K562 (cell line): ENCODE data around the gene GMPR. TPM values are rescaled to one million over a fixed set of nuclear protein-coding genes. Genes with fewer than 3 reads are reported as not detected.

Experiments
- ATF1 ChIP-seq, 2 experiments: fragments of 450-650 bp in 1 of 2; IDR thresholded peaks; 2 replicates each; pipeline ENCODE4 v1.6.1; 2016; ENCODE audit warnings: missing compliant biosample characterization in 1 of 2, missing genetic modification characterization in 1 of 2
- BCL6 ChIP-seq: fragments of 250-450 bp; sonication (Bioruptor Pico); IDR thresholded peaks from 2 replicates; pipeline ENCODE4 v1.4.0; 2020
- HDAC2 ChIP-seq: fragments of 450-650 bp; IDR thresholded peaks from 2 replicates; pipeline ENCODE4 v1.6.1; 2016; ENCODE audit warnings: mild to moderate bottlenecking
- HIVEP1 ChIP-seq: fragments of 250-450 bp; sonication (Bioruptor Pico); IDR thresholded peaks from 2 replicates; pipeline ENCODE4 v1.4.0; 2020; ENCODE audit warnings: mild to moderate bottlenecking
- JUND ChIP-seq, 2 experiments: IDR thresholded peaks; 2 replicates in 1 of 2; 3 replicates in 1 of 2; pipeline ENCODE4 v1.6.1; 2011; ENCODE audit warnings: borderline replicate concordance in 2 of 2, low read depth in 2 of 2, low read length in 2 of 2, improper control_type of control experiment in 1 of 2, missing biosample characterization in 1 of 2, missing genetic modification characterization in 1 of 2, missing genetic modification reagents in 1 of 2
- KDM5B ChIP-seq: fragments of 200-600 bp; sonication (generic); IDR thresholded peaks from 2 replicates; pipeline ENCODE4 v1.6.1; 2012; ENCODE audit warnings: low read depth, mild to moderate bottlenecking, moderate library complexity, low read length, control low read depth, inconsistent platforms; ENCODE audit not compliant: insufficient replicate concordance
- MCM7 ChIP-seq, 2 experiments: fragments of 450-650 bp; IDR thresholded peaks; 2 replicates each; pipeline ENCODE4 v1.6.1; 2016 to 2018
- NRF1 ChIP-seq, 2 experiments: fragments of 450-650 bp; IDR thresholded peaks in 1 of 2; conservative IDR thresholded peaks in 1 of 2; 2 replicates each; pipeline ENCODE4 v1.6.1; 2014; ENCODE audit warnings: mild to moderate bottlenecking in 2 of 2
- PCBP1 ChIP-seq: fragments of 200-400 bp; formaldehyde crosslinking; IDR thresholded peaks from 2 replicates; pipeline ENCODE4 v1.6.1; 2018; ENCODE audit warnings: mild to moderate bottlenecking, low read depth, low read length; ENCODE audit not compliant: poor library complexity, severe bottlenecking
- PHB ChIP-seq: fragments of 250-450 bp; sonication (Bioruptor Pico); IDR thresholded peaks from 2 replicates; pipeline ENCODE4 v1.5.0; 2021
- RBM15 ChIP-seq: fragments of 200-400 bp; formaldehyde crosslinking; IDR thresholded peaks from 2 replicates; pipeline ENCODE4 v1.6.1; 2018; ENCODE audit warnings: mild to moderate bottlenecking, low read length, moderate library complexity; ENCODE audit not compliant: insufficient read depth
- RBM17 ChIP-seq: fragments of 200-400 bp; formaldehyde crosslinking; IDR thresholded peaks from 2 replicates; pipeline ENCODE4 v1.6.1; 2017; ENCODE audit warnings: low read depth, mild to moderate bottlenecking, low read length, borderline replicate concordance
- SMARCE1 ChIP-seq: fragments of 450-650 bp; IDR thresholded peaks from 2 replicates; pipeline ENCODE4 v1.7.1; 2016; ENCODE audit warnings: mild to moderate bottlenecking
- TRIM28 ChIP-seq: fragments of 450-650 bp; IDR thresholded peaks from 2 replicates; pipeline ENCODE4 v1.6.1; 2017
- XRCC4 ChIP-seq: IDR thresholded peaks from one replicate; pipeline ENCODE4 v1.6.1; 2011; ENCODE audit not compliant: insufficient read depth, insufficient read length; ENCODE audit errors: extremely low read depth
- ZBED1 ChIP-seq: IDR thresholded peaks from 2 replicates; pipeline ENCODE4 v1.6.1; 2014
- ZNF3 ChIP-seq: fragments of 250-450 bp; sonication (Bioruptor Pico); IDR thresholded peaks from 2 replicates; pipeline ENCODE4 v1.5.0; 2021; ENCODE audit warnings: mild to moderate bottlenecking, moderate library complexity
- ZNF316 ChIP-seq: fragments of 450-650 bp; IDR thresholded peaks from 2 replicates; pipeline ENCODE4 v1.6.1; 2016
- ZNF354B ChIP-seq: fragments of 250-450 bp; sonication (Bioruptor Pico); IDR thresholded peaks from 2 replicates; pipeline ENCODE4 v1.4.0; 2020
- ZNF436 ChIP-seq: fragments of 250-450, 450-650 bp; sonication (Bioruptor Pico); formaldehyde crosslinking; IDR thresholded peaks from 2 replicates; pipeline ENCODE4 v1.7.0; 2020; ENCODE audit warnings: mild to moderate bottlenecking
- ZNF764 ChIP-seq: fragments of 250-450 bp; sonication (Bioruptor Pico); IDR thresholded peaks from 2 replicates; pipeline ENCODE4 v1.4.0; 2020; ENCODE audit warnings: low read depth, mild to moderate bottlenecking, moderate library complexity
- polyA plus RNA-seq, 8 experiments: library from polyadenylated mRNA; depleted of rRNA in 4 of 8; stranded (reverse) in 5 of 8; unstranded in 3 of 8; fragments of >200 nt; fragmentation: Nextera tagmentation in 2 of 8; fragmentation: Illumina TruSeq in 1 of 8; extraction: Ambion mirVana in 2 of 8; extraction: Trizol in 1 of 8; gene quantifications; 2 replicates each; pipeline versions ENCODE4 v1.2.1 to v1.2.3, GENCODE V29; 2011 to 2014; ENCODE audit warnings: inconsistent platforms in 1 of 8, missing spikeins in 1 of 8
- total RNA-seq, 7 experiments: library from RNA; depleted of rRNA in 6 of 7; stranded (reverse); fragments of >200 nt in 6 of 7; fragmentation: Illumina TruSeq in 2 of 7; extraction: Trizol in 2 of 7; gene quantifications; 2 replicates each; pipeline versions ENCODE4 v1.2.1 to v1.2.3, GENCODE V29; 2011 to 2021; ENCODE audit warnings: low replicate concordance in 1 of 7
- TF ChIP-seq, protein P1 (sequence below): fragments of 200-800 bp; sonication (Bioruptor generic); IDR thresholded peaks from 2 replicates; pipeline ENCODE4 v1.6.1; 2016; ENCODE audit warnings: missing genetic modification characterization, missing compliant biosample characterization
- TF ChIP-seq, protein P2 (sequence below), 3 experiments: fragments of 200-800 bp in 1 of 3; sonication (Bioruptor generic) in 1 of 3; sonication (generic) in 1 of 3; formaldehyde crosslinking in 1 of 3; IDR thresholded peaks; 2 replicates each; pipeline versions ENCODE4 v1.6.1 to v1.8.0; 2016 to 2022; ENCODE audit warnings: mild to moderate bottlenecking in 2 of 3, missing compliant biosample characterization in 2 of 3, missing genetic modification characterization in 2 of 3, missing genetic modification reagents in 1 of 3

The GMPR gene
- total and polyA plus RNA-seq, 9 of the 15 experiments (the other 6 are each of a cell fraction or from before 2014, with no cell fraction given) = 34.6 to 83.7 (median 49.8) TPM

DNA sequence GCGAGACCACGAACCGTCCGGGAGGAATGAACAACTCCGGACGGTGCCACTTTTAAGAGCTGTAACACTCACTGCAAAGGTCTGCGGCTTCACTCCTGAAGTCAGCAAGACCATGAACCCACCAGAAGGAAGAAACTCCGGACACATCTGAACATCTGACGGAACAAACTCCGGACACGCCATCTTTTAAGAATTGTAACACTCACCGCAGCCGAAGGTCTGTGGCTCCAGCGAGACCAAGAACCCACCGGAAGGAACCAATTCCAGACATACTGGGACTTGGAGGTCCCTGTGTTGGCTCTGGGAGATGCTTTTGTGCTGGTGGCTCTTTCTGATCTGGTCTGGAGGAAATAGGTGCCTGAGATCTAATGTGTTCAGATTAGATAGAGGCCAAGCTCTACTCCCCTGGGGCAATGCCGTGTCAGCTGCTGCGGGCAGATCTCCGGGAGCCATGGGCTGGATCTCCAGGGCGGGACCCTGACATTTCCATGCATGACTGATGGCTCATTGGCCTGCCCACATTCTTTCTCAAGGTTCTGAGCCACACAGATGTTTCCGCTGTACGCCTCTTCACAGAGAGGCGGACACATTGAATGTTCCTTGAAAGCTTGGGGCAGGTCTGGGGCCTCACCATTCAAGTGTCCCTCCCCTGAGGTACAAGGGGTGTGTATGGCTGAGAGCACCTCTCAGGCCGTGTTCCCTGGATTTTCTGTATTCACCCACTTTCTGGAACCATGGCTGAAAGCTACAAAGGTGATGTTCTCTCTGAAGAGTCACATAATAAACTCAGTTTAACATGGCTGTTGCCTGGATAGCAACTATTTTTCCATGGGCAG, 29.3 kb downstream of the GMPR start (continued):
- TF ChIP-seq, protein P1, sequence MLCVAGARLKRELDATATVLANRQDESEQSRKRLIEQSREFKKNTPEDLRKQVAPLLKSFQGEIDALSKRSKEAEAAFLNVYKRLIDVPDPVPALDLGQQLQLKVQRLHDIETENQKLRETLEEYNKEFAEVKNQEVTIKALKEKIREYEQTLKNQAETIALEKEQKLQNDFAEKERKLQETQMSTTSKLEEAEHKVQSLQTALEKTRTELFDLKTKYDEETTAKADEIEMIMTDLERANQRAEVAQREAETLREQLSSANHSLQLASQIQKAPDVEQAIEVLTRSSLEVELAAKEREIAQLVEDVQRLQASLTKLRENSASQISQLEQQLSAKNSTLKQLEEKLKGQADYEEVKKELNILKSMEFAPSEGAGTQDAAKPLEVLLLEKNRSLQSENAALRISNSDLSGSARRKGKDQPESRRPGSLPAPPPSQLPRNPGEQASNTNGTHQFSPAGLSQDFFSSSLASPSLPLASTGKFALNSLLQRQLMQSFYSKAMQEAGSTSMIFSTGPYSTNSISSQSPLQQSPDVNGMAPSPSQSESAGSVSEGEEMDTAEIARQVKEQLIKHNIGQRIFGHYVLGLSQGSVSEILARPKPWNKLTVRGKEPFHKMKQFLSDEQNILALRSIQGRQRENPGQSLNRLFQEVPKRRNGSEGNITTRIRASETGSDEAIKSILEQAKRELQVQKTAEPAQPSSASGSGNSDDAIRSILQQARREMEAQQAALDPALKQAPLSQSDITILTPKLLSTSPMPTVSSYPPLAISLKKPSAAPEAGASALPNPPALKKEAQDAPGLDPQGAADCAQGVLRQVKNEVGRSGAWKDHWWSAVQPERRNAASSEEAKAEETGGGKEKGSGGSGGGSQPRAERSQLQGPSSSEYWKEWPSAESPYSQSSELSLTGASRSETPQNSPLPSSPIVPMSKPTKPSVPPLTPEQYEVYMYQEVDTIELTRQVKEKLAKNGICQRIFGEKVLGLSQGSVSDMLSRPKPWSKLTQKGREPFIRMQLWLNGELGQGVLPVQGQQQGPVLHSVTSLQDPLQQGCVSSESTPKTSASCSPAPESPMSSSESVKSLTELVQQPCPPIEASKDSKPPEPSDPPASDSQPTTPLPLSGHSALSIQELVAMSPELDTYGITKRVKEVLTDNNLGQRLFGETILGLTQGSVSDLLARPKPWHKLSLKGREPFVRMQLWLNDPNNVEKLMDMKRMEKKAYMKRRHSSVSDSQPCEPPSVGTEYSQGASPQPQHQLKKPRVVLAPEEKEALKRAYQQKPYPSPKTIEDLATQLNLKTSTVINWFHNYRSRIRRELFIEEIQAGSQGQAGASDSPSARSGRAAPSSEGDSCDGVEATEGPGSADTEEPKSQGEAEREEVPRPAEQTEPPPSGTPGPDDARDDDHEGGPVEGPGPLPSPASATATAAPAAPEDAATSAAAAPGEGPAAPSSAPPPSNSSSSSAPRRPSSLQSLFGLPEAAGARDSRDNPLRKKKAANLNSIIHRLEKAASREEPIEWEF = no peak
- TF ChIP-seq XRCC4 = no peak
- no peak for TF ChIP-seq ZNF3 (CRISPR knock-in tag)
- TF ChIP-seq, protein P2, sequence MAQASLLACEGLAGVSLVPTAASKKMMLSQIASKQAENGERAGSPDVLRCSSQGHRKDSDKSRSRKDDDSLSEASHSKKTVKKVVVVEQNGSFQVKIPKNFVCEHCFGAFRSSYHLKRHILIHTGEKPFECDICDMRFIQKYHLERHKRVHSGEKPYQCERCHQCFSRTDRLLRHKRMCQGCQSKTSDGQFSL (CRISPR knock-in tag; IDR thresholded peaks at IDR 0.05) = no peak
- TF ChIP-seq, protein P2 (tag; IDR thresholded peaks at IDR 0.05) = no peak
- TF ChIP-seq ZNF764 = peak; percentile 68; the same call in 1 of the 2 replicates
- no peak for TF ChIP-seq ATF1 (CRISPR knock-in tag; IDR thresholded peaks at IDR 0.05)
- TF ChIP-seq ATF1 (tag; IDR thresholded peaks at IDR 0.05) = peak; percentile 74
- peak; percentile 94 for TF ChIP-seq SMARCE1
- TF ChIP-seq ZNF354B (CRISPR knock-in tag) = 0 out of 2 replicates have a peak, but pooled peaks have one; percentile 55
- TF ChIP-seq HIVEP1 = peak; percentile 78; the same call in 1 of the 2 replicates
- peak; percentile 78 for TF ChIP-seq JUND (IDR thresholded peaks at IDR 0.05; ENCODE audit: borderline replicate concordance, low read depth, low read length)
- TF ChIP-seq JUND (tag; IDR thresholded peaks at IDR 0.05; ENCODE audit: borderline replicate concordance, low read depth, low read length) = peak; percentile 79; the same call in 2 of the 3 replicates
- peak; percentile 58; the same call in 1 of the 2 replicates for TF ChIP-seq ZNF436 (CRISPR knock-in tag)
- peak; percentile 76 for TF ChIP-seq ZNF316
- TF ChIP-seq RBM15 = no peak
- no peak for TF ChIP-seq TRIM28
- no peak for TF ChIP-seq RBM17
- 0 out of 2 replicates have a peak, but pooled peaks have one; percentile 25 for TF ChIP-seq PHB (CRISPR knock-in tag)
- TF ChIP-seq MCM7 (IDR thresholded peaks at IDR 0.05) = no peak
- TF ChIP-seq NRF1 (conservative IDR thresholded peaks at IDR 0.05 in 1 of 2, IDR thresholded peaks at IDR 0.05 in 1 of 2) = peak; percentile 69 to 74
- TF ChIP-seq ZBED1 = peak; percentile 87
- TF ChIP-seq KDM5B = peak; percentile 31
- peak; percentile 84 for TF ChIP-seq HDAC2
- TF ChIP-seq PCBP1 = no peak
- peak; percentile 50; the same call in 1 of the 2 replicates for TF ChIP-seq BCL6 (CRISPR knock-in tag)
